Measurements from ENCODE around the gene TTC7B. TPM values are rescaled to one million over a fixed set of nuclear protein-coding genes. Genes with fewer than 3 reads are reported as not detected.

TTC7B gene
- polyA plus RNA-seq, 1 donor (not counting 4 experiments of a cell fraction or from before 2014, with no cell fraction given): 21.4 TPM

- no peak for TF ChIP-seq EZH2 (IDR thresholded peaks at IDR 0.05; ENCODE audit: low read length)
- no peak for TF ChIP-seq CTCF (optimal IDR thresholded peaks at IDR 0.05 in 1 of 3, IDR thresholded peaks at IDR 0.05 in 1 of 3, conservative IDR thresholded peaks at IDR 0.05 in 1 of 3; ENCODE audit: extremely low read depth in 1 of 3, insufficient read depth in 2 of 3, low read length in 3 of 3)
- Histone ChIP-seq H2AFZ (ENCODE audit: control insufficient read depth, low read length) (no peak overlapping the region), H3K9ac (ENCODE audit: control insufficient read depth, extremely low read depth, insufficient read depth, low read length) (no peak overlapping the region), H3K4me1 (ENCODE audit: control insufficient read depth, extremely low read depth, insufficient read depth, low read length) (no peaks in the 10 kb centered on the region), H3K79me2 (ENCODE audit: control insufficient read depth, insufficient read depth, low read length) (no peaks in the 10 kb centered on the region), H3K27ac (ENCODE audit: control insufficient read depth, insufficient read depth, low read length) (no peak overlapping the region), H3K9me3 (ENCODE audit: control insufficient read depth, low read depth, low read length) (no peaks in the 10 kb centered on the region), H3K27me3 (ENCODE audit: control insufficient read depth, extremely low read depth, insufficient read depth, low read length) (peaks cover 17% of the 10 kb centered on the region), H3K4me3 (ENCODE audit: control insufficient read depth in 2 of 3, extremely low read depth in 1 of 3, insufficient read depth in 2 of 3, low read depth in 1 of 3, low read length in 3 of 3) (no peak overlapping the region), H4K20me1 (ENCODE audit: control insufficient read depth, extremely low read depth, insufficient read depth, low read length) (no peaks in the 10 kb centered on the region), H3K36me3 (ENCODE audit: control insufficient read depth in 2 of 2, extremely low read depth in 1 of 2, insufficient read depth in 2 of 2, low read length in 2 of 2) (no peaks in the 10 kb centered on the region), H3K4me2 (ENCODE audit: control insufficient read depth, extremely low read depth, insufficient read depth, low read depth, low read length) (no peak overlapping the region), H3K9me1 (ENCODE audit: control insufficient read depth, extremely low read depth, insufficient read depth, low read length) (no peaks in the 10 kb centered on the region)
- dilution Hi-C loops (cut with MboI; ENCODE audit: extremely low pct_ligation_motif_present, low sequenced_read_pairs): no loop called here
- FAIRE-seq: no peak
- no peak for DNase-seq (ENCODE audit: low read depth, low spot score)
Measured at GRCh38 chr14:90500665-90501370, 315.4 kb downstream of the TTC7B start.

DNA sequence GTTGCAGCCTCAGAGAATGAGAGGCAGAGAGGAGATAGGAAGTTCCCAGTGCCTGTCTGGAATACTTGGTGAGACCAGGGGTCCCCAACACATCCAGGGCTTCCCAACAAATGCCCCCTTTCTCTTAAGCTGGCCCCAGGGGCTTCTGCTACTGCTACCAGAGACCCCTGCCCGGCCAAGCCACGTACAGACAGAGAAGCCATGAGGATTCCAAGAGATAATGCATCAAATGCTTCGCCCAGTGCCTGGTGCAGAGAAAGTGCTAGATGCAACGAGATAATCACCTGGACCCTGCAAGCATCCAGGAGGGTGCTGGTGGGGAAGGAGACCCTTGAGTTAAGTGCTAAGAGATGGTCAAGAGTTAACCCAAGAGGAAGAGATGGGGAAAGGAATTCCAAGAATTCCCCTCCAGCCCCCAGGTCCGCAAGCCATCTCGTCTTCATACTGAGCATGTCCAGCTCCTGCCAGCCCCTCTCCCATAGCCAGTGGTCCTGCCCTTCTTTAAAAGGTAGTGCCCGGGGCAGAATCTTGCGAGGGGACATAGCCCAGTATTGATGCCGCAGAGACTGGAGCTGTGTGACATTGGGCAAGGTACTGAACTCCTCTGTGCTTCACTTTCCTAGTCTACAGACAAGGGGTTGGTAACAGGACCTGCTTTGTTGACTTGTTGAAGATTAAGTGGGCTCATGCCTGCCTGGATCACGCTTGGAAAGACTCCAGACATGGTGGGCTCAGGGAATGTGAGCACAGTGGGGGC is 316.1 kb downstream of the TTC7B start:
- Histone ChIP-seq H3K4me3 (ENCODE audit: control insufficient read depth in 2 of 3, extremely low read depth in 1 of 3, insufficient read depth in 2 of 3, low read depth in 1 of 3, low read length in 3 of 3) (no peak overlapping the region), H3K27ac (ENCODE audit: control insufficient read depth, insufficient read depth, low read length) (no peak overlapping the region)

More for the DNA sequence above, 316.1 kb downstream of the TTC7B start:
- Histone ChIP-seq H3K36me3 (ENCODE audit: control insufficient read depth in 2 of 2, extremely low read depth in 1 of 2, insufficient read depth in 2 of 2, low read length in 2 of 2) (no peaks in the 10 kb centered on the region), H3K4me1 (ENCODE audit: control insufficient read depth, extremely low read depth, insufficient read depth, low read length) (no peaks in the 10 kb centered on the region), H3K27me3 (ENCODE audit: control insufficient read depth, extremely low read depth, insufficient read depth, low read length) (peaks cover 17% of the 10 kb centered on the region), H3K4me2 (ENCODE audit: control insufficient read depth, extremely low read depth, insufficient read depth, low read depth, low read length) (no peak overlapping the region), H3K9me3 (ENCODE audit: control insufficient read depth, low read depth, low read length) (no peaks in the 10 kb centered on the region), H3K9me1 (ENCODE audit: control insufficient read depth, extremely low read depth, insufficient read depth, low read length) (no peaks in the 10 kb centered on the region), H3K9ac (ENCODE audit: control insufficient read depth, extremely low read depth, insufficient read depth, low read length) (no peak overlapping the region), H2AFZ (ENCODE audit: control insufficient read depth, low read length) (no peak overlapping the region), H3K79me2 (ENCODE audit: control insufficient read depth, insufficient read depth, low read length) (no peaks in the 10 kb centered on the region), H4K20me1 (ENCODE audit: control insufficient read depth, extremely low read depth, insufficient read depth, low read length) (no peaks in the 10 kb centered on the region)
- dilution Hi-C loops (cut with MboI; ENCODE audit: extremely low pct_ligation_motif_present, low sequenced_read_pairs): no loop called here
- no peak for TF ChIP-seq EZH2 (IDR thresholded peaks at IDR 0.05; ENCODE audit: low read length)
- TF ChIP-seq CTCF (optimal IDR thresholded peaks at IDR 0.05 in 1 of 3, IDR thresholded peaks at IDR 0.05 in 1 of 3, conservative IDR thresholded peaks at IDR 0.05 in 1 of 3; ENCODE audit: extremely low read depth in 1 of 3, insufficient read depth in 2 of 3, low read length in 3 of 3): no peak
- FAIRE-seq: no peak
- no peak for DNase-seq (ENCODE audit: low read depth, low spot score)

Measured in keratinocyte (primary cell).